ENCODE measurements around the gene TTC21B. TPM values are rescaled to one million over a fixed set of nuclear protein-coding genes. Genes with fewer than 3 reads are reported as not detected.

The TTC21B gene
- total RNA-seq, 2 experiments from 2014 or later, result 14.0 to 22.1 TPM

- CTCF ChIA-PET, result no interaction called here
- Mint-ChIP-seq H3K9me3 (no peaks in the 10 kb centered on the region), H3K27ac (no peak overlapping the region), H3K36me3 (ENCODE audit: low read depth) (no peaks in the 10 kb centered on the region), H3K4me3 (no peak overlapping the region), H3K27me3 (no peaks in the 10 kb centered on the region), H3K4me1 (no peaks in the 10 kb centered on the region)
- DNase-seq, result no peak
- POLR2A ChIA-PET, result no interaction called here
Measured at GRCh38 chr2:165839610-165840009, 114.0 kb downstream of the TTC21B start.

DNA sequence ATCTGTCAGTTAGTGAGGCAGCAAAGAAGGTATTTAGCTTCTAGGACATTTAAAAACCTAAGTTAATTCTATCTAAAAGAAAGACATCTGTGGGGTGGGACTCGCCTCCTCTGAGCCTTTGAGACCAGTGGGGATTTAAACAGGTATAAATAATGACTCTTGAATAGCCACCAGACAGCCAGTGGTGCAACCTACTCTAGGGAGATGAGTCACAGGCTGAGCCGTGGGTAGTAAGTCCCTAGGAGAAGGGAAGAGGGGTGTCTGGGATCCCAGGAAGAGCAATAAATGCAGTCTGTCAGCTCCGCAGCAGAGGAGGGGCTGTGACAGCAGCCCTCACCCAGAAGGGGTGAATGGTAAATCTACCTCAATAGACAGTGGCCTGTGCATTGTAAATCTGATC, 116.5 kb downstream of the TTC21B start:
- H3K27me3 Mint-ChIP-seq, result no peaks in the 10 kb centered on the region
- no peaks in the 10 kb centered on the region for H3K9me3 Mint-ChIP-seq
- no peak overlapping the region for H3K4me3 Mint-ChIP-seq
- H3K27ac Mint-ChIP-seq, result no peak overlapping the region
- DNase-seq, result no peak
- H3K36me3 Mint-ChIP-seq (ENCODE audit: low read depth), result no peaks in the 10 kb centered on the region
- POLR2A ChIA-PET, result no interaction called here
- H3K4me1 Mint-ChIP-seq, result no peaks in the 10 kb centered on the region
- CTCF ChIA-PET, result no interaction called here

DNA sequence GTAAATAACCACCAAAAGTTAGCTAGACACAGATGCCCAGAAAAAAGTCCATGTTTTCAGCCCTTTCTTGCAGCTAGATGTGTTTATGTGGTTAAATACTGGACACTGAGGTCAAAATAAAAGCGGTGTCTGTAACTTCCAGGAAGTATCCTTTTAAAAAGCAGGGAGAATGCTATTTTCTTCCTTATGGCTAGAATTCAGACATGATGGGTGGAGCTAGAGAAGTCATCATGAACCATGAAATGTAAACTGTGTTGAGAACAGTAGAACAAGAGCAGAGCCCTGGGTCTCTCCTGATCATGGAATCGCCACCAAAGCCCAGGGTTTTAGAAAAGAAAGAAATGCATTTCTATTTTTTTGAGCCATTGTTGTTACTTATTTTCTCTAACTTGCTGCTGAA, 118.2 kb downstream of the TTC21B start:
- Mint-ChIP-seq H3K9me3 (no peaks in the 10 kb centered on the region), H3K4me1 (no peaks in the 10 kb centered on the region), H3K27ac (no peak overlapping the region), H3K36me3 (ENCODE audit: low read depth) (no peaks in the 10 kb centered on the region), H3K4me3 (no peak overlapping the region), H3K27me3 (no peaks in the 10 kb centered on the region)
- DNase-seq, result no peak
- CTCF ChIA-PET, result no interaction called here
- POLR2A ChIA-PET, result no interaction called here

GRCh38 chr2:165833156-165833555, 120.4 kb downstream of the TTC21B start:
- Mint-ChIP-seq H3K27ac (no peak overlapping the region), H3K36me3 (ENCODE audit: low read depth) (no peaks in the 10 kb centered on the region), H3K4me3 (no peak overlapping the region), H3K27me3 (peaks cover 2% of the 10 kb centered on the region), H3K4me1 (no peaks in the 10 kb centered on the region), H3K9me3 (no peaks in the 10 kb centered on the region)
- POLR2A ChIA-PET, result no interaction called here
- CTCF ChIA-PET, result no interaction called here
- no peak for DNase-seq

DNA sequence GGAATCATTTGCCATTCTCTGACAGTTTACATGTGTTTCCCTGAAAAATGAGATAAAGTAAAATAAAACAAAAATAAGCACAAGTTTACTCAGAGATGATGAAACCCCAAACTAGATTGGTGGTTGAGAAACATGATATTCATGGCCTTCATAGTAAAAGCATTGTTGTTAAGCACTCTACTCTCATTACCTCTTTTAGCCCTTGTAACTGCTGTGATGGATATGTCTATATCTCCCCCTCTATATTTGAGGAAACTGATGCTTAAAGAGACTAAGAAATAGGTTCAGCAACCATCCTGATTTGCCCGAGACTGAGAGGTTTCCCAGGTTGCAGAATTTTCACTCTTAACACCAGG, 125.7 kb downstream of the TTC21B start:
- Mint-ChIP-seq H3K9me3 (no peaks in the 10 kb centered on the region), H3K4me1 (no peaks in the 10 kb centered on the region), H3K4me3 (no peak overlapping the region), H3K36me3 (ENCODE audit: low read depth) (no peaks in the 10 kb centered on the region), H3K27ac (no peak overlapping the region), H3K27me3 (peaks cover 20% of the 10 kb centered on the region)
- DNase-seq, result no peak
- ChIA-PET POLR2A (no interaction called here), CTCF (interaction anchor here (0.6 kb wide), 1 partner anchor 725 kb away, joined by 4 read pairs; no protein-coding TSS in a partner anchor)

GRCh38 chr2:165827016-165827920, 126.3 kb downstream of the TTC21B start:
- Mint-ChIP-seq H3K9me3 (no peaks in the 10 kb centered on the region), H3K36me3 (ENCODE audit: low read depth) (no peaks in the 10 kb centered on the region), H3K27me3 (peaks cover 23% of the 10 kb centered on the region), H3K4me3 (no peak overlapping the region), H3K27ac (no peak overlapping the region), H3K4me1 (no peaks in the 10 kb centered on the region)
- ChIA-PET POLR2A (no interaction called here), CTCF (no interaction called here)
- no peak for DNase-seq

DNA sequence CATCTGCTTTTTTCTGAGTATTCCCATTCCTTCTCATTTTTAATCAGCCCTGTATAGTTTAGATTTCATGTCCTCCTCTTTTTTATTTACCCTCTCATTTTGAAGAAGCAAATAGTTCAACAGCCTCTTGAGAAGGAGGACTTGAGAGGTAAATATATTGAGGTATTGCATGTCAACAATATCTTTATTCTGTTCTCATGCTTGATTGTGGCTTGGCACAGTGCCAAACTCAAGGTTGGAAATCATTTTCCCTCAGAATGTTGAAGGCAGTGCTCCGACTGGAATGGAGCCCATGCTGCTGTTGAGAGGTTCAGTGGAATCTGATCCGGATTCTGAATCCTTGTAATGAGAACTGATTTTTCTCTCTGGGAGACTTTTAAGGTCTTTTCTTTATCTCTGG, 128.5 kb downstream of the TTC21B start:
- H3K9me3 Mint-ChIP-seq, result no peaks in the 10 kb centered on the region
- H3K4me3 Mint-ChIP-seq, result no peak overlapping the region
- no peaks in the 10 kb centered on the region for H3K4me1 Mint-ChIP-seq
- ChIA-PET CTCF (no interaction called here), POLR2A (no interaction called here)
- H3K27me3 Mint-ChIP-seq, result peaks cover 27% of the 10 kb centered on the region
- no peak overlapping the region for H3K27ac Mint-ChIP-seq
- H3K36me3 Mint-ChIP-seq (ENCODE audit: low read depth), result no peaks in the 10 kb centered on the region
- no peak for DNase-seq

Other genes with a start within 250 kb of the TTC21B start
- gene GALNT3, start 159.5 kb downstream of the TTC21B start, total RNA-seq, result 1 to 10 TPM; 9.0 to 9.9 TPM
- not detected for gene SCN1A, start 174.2 kb upstream of the TTC21B start, total RNA-seq

Data from activated CD4-positive, alpha-beta T cell treated with anti-CD3 and anti-CD28 coated beads, Interleukin-2, amount 10 ng/mL, durations not matched to agents 7 days and 5 days (primary cell).